NCI-H1105 treated with DMSO at 0.1 percent for 48 hours (cell line): ENCODE results near the gene CDH23.

Experiments
- DNase-seq: peaks from one replicate; lab custom pipeline; 2025; lab: John Stamatoyannopoulos, UW

Gene CDH23

GRCh38 chr10:71805776-71806703, 409.3 kb downstream of the CDH23 start:
- DNase-seq = no peak

- DNase-seq = no peak
These were observed 410.2 kb downstream of the CDH23 start for GRCh38 chr10:71806704-71807556.

- no peak for DNase-seq
These were observed 411.1 kb downstream of the CDH23 start for GRCh38 chr10:71807557-71808510.

- DNase-seq = no peak
These were observed 412.9 kb downstream of the CDH23 start for GRCh38 chr10:71809628-71810027.

- DNase-seq = no peak
These were observed 413.5 kb downstream of the CDH23 start for GRCh38 chr10:71810048-71810750.

GRCh38 chr10:71811351-71811750, 414.6 kb downstream of the CDH23 start:
- DNase-seq = no peak

- peak; percentile 59 for DNase-seq
These were observed 415.5 kb downstream of the CDH23 start for GRCh38 chr10:71812016-71812912.

GRCh38 chr10:71812913-71813590, 416.3 kb downstream of the CDH23 start:
- no peak for DNase-seq

GRCh38 chr10:71814922-71815411, 418.2 kb downstream of the CDH23 start:
- no peak for DNase-seq

- no peak for DNase-seq
These were observed 418.9 kb downstream of the CDH23 start for GRCh38 chr10:71815515-71816130.

- DNase-seq = no peak
These were observed 419.7 kb downstream of the CDH23 start for GRCh38 chr10:71816421-71816851.

- DNase-seq = no peak
These were observed 420.4 kb downstream of the CDH23 start for GRCh38 chr10:71816936-71817618.

- DNase-seq = no peak
These were observed 421.3 kb downstream of the CDH23 start for GRCh38 chr10:71817831-71818655.

GRCh38 chr10:71818674-71819260, 422.0 kb downstream of the CDH23 start:
- DNase-seq = no peak

- DNase-seq = no peak
These were observed 422.7 kb downstream of the CDH23 start for GRCh38 chr10:71819441-71819861.

GRCh38 chr10:71819985-71820384, 423.3 kb downstream of the CDH23 start:
- DNase-seq = no peak

GRCh38 chr10:71820966-71821365, 424.2 kb downstream of the CDH23 start:
- no peak for DNase-seq
